GM12872 (cell line): ENCODE results near the gene DAB2.

ENCODE experiments used
- TF ChIP-seq, protein P1 (sequence below): IDR thresholded peaks from 3 replicates; pipeline ENCODE4 v1.5.1; 2011; ENCODE audit warnings: low read depth, mild to moderate bottlenecking, low read length, moderate library complexity; ENCODE audit not compliant: insufficient read depth

The DAB2 gene

GRCh38 chr5:39439582-39440162 lies 14.9 kb upstream of the DAB2 start:
- TF ChIP-seq, protein P1, sequence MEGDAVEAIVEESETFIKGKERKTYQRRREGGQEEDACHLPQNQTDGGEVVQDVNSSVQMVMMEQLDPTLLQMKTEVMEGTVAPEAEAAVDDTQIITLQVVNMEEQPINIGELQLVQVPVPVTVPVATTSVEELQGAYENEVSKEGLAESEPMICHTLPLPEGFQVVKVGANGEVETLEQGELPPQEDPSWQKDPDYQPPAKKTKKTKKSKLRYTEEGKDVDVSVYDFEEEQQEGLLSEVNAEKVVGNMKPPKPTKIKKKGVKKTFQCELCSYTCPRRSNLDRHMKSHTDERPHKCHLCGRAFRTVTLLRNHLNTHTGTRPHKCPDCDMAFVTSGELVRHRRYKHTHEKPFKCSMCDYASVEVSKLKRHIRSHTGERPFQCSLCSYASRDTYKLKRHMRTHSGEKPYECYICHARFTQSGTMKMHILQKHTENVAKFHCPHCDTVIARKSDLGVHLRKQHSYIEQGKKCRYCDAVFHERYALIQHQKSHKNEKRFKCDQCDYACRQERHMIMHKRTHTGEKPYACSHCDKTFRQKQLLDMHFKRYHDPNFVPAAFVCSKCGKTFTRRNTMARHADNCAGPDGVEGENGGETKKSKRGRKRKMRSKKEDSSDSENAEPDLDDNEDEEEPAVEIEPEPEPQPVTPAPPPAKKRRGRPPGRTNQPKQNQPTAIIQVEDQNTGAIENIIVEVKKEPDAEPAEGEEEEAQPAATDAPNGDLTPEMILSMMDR: no peak

GRCh38 chr5:39437467-39437866 lies 12.7 kb upstream of the DAB2 start:
- TF ChIP-seq, protein P1: no peak

DNA sequence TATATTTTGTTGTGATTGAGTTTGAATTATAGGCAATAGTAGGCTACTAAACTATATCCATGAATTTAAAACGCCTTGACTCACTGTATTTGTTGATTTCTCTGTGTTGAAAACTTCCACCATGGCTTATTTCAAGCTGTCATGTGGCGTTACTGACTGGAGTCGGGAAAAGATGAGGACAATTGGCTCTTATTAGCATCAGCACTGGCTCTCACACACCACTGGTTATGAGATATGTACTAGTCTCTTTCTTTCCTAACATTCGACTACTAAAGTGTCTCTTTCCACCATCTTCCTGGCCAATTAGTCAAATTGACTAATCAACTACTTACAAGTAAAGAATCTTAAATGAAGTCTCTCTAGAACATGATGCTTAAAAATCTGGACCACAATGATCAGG lies 9.1 kb upstream of the DAB2 start:
- TF ChIP-seq, protein P1: no peak

DNA sequence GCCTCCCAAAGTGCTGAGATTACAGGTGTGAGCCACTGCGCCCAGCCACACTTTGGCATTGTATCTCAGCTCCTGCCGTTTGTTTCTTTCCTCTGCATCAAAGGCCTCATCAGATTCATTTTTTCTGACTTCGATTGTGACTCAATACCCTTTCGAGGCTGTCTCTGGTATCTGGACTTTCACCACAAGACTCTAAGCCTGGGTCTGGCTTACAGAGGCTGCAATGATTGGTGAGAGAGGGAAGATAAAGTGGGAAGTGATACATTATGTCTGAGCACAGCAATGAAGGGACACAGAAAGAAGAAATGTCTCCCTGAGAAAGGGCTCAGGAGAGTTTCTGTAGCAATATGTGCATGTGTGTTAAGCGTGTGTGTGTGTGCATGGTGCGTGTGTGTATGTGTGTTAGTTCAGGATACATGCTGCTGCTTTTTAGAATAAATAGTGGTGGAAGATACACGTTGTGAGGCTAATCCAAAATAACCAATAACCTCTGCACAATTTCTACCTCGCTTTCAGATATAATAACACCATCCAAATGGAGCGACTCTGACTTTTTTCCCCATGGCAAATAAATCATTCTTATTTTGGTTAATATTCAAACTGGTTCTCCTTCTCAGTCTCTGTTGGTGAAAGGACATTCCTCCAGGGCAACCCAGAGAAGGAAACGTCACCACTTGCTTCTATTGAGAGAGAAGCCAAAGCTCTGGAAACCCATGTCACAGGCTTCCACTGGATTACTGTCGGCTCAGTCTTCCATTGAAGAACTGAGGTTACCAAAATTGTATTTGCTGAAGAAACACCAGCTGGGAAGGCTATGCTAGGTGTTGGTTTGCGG lies 8.1 kb upstream of the DAB2 start:
- TF ChIP-seq, protein P1: no peak

- TF ChIP-seq, protein P1: no peak
Observed at GRCh38 chr5:39430461-39430860, 5.7 kb upstream of the DAB2 start.

GRCh38 chr5:39428640-39429039 lies 3.9 kb upstream of the DAB2 start:
- TF ChIP-seq, protein P1: no peak

- TF ChIP-seq, protein P1: no peak
Observed at GRCh38 chr5:39427633-39428032, 2.9 kb upstream of the DAB2 start.
